Measurements from ENCODE around the gene FKBP7. TPM values are rescaled to one million over a fixed set of nuclear protein-coding genes. Genes with fewer than 3 reads are reported as not detected.

FKBP7 gene
- total RNA-seq, 1 donor from 2014 or later = 21.2 TPM

GRCh38 chr2:178469219-178469849, 9.1 kb downstream of the FKBP7 start:
- Mint-ChIP-seq H3K9me3 (ENCODE audit: unreplicated experiment) (no peaks in the 10 kb centered on the region), H3K36me3 (ENCODE audit: unreplicated experiment) (peaks cover 6% of the 10 kb centered on the region), H3K27me3 (ENCODE audit: unreplicated experiment) (no peaks in the 10 kb centered on the region), H3K4me3 (ENCODE audit: unreplicated experiment) (no peak overlapping the region), H3K27ac (ENCODE audit: unreplicated experiment) (no peak overlapping the region), H3K4me1 (ENCODE audit: low read depth, unreplicated experiment) (peaks cover 2% of the 10 kb centered on the region)
- no peak for DNase-seq
- TF ChIP-seq CTCF (IDR thresholded peaks at IDR 0.05; ENCODE audit: partially characterized antibody, unreplicated experiment) = no peak

DNA sequence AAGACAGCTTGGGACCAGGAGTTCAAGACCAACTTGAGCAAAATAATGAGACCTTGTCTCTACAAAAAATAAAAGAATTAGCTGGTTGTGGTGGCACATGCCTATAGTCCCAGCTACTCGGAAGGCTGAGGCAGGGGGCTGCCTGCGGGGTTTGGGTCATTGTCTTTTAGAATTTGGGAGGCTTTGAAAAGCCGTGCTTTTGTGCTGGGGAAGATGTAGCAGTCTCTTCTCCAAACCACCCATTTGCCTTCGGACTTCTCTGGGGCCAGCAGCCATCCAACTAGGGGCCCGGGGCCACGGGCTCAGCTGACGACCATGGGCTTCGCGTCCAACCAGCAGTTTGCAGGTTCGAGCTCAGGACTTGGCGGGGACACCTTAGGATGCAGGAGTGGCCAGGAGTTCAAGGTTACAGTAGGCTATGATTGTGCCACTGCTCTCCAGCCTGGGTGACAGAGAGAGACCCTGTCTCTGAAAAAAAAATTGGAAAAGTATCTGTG, 21.0 kb downstream of the FKBP7 start:
- H3K27ac Mint-ChIP-seq (ENCODE audit: unreplicated experiment) = no peak overlapping the region
- H3K4me3 Mint-ChIP-seq (ENCODE audit: unreplicated experiment) = no peak overlapping the region
- H3K4me1 Mint-ChIP-seq (ENCODE audit: low read depth, unreplicated experiment) = peaks cover 1% of the 10 kb centered on the region
- no peak for TF ChIP-seq CTCF (IDR thresholded peaks at IDR 0.05; ENCODE audit: partially characterized antibody, unreplicated experiment)
- DNase-seq = no peak
- H3K27me3 Mint-ChIP-seq (ENCODE audit: unreplicated experiment) = no peaks in the 10 kb centered on the region
- no peaks in the 10 kb centered on the region for H3K9me3 Mint-ChIP-seq (ENCODE audit: unreplicated experiment)
- H3K36me3 Mint-ChIP-seq (ENCODE audit: unreplicated experiment) = no peaks in the 10 kb centered on the region

DNA sequence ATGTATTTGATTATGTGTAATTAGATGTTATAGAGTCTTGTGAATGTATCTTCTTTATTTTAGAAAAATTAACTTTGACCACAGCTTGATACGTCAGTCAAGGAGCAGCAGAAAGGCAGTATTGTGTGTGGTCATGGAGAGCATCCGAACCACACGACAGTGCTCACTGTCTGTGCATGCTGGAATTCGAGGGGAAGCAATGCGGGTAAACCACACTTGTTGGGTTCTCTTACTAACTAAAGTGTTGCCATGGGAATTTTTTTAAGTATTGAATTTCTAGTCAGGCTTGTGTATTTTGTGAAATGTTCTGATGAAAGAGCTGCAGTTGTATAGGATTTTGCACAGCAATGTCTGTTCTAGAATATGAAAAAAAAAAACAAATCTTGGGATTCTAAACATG, 22.5 kb downstream of the FKBP7 start:
- Mint-ChIP-seq H3K9me3 (ENCODE audit: unreplicated experiment) (peaks cover 5% of the 10 kb centered on the region), H3K36me3 (ENCODE audit: unreplicated experiment) (no peaks in the 10 kb centered on the region), H3K4me3 (ENCODE audit: unreplicated experiment) (no peak overlapping the region), H3K4me1 (ENCODE audit: low read depth, unreplicated experiment) (peaks cover 7% of the 10 kb centered on the region), H3K27ac (ENCODE audit: unreplicated experiment) (no peak overlapping the region), H3K27me3 (ENCODE audit: unreplicated experiment) (peaks cover 3% of the 10 kb centered on the region)
- DNase-seq = no peak
- TF ChIP-seq CTCF (IDR thresholded peaks at IDR 0.05; ENCODE audit: partially characterized antibody, unreplicated experiment) = no peak

DNA sequence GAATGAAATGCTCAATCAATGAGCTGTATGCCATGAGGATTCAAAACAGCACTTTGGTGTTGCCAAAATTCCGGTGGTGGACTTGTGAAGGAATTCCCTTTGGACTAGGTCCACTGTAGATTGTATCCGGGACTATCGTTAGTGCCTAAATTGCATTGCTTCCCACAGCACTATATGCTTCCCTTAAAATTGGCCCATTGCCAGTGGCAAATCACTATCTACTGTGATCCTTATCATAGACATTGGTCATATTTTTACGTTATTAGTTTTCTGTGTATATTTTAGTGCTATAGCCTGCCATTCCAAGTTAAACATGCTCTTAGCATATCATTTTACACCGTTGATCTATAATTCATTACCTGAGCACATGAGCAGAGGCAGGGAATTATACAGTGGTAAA, 25.5 kb downstream of the FKBP7 start:
- TF ChIP-seq CTCF (IDR thresholded peaks at IDR 0.05; ENCODE audit: partially characterized antibody, unreplicated experiment) = no peak
- Mint-ChIP-seq H3K27ac (ENCODE audit: unreplicated experiment) (no peak overlapping the region), H3K36me3 (ENCODE audit: unreplicated experiment) (no peaks in the 10 kb centered on the region), H3K4me3 (ENCODE audit: unreplicated experiment) (no peak overlapping the region), H3K9me3 (ENCODE audit: unreplicated experiment) (peaks cover 5% of the 10 kb centered on the region), H3K4me1 (ENCODE audit: low read depth, unreplicated experiment) (peaks cover 18% of the 10 kb centered on the region), H3K27me3 (ENCODE audit: unreplicated experiment) (peaks cover 3% of the 10 kb centered on the region)
- no peak for DNase-seq

DNA sequence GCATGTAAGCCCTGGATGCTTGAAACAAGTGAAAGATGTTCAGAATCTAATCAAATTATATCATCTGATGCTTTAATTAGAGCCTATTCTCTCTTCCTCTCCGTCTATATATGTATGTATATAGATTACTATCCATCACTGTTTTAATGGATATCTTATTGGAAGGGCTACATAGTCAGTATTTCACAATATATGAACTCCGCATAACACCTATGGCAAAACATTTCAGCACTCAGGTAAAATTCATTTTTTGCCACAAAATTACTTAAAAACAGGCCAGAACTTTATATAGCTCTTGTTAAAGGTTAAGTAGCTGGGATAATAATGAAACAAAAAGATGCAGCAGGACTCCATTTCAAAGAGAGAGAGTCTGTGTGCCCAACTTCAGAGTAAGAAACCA, 26.1 kb downstream of the FKBP7 start:
- Mint-ChIP-seq H3K9me3 (ENCODE audit: unreplicated experiment) (peaks cover 5% of the 10 kb centered on the region), H3K4me1 (ENCODE audit: low read depth, unreplicated experiment) (peaks cover 18% of the 10 kb centered on the region), H3K27me3 (ENCODE audit: unreplicated experiment) (peaks cover 3% of the 10 kb centered on the region), H3K36me3 (ENCODE audit: unreplicated experiment) (no peaks in the 10 kb centered on the region), H3K27ac (ENCODE audit: unreplicated experiment) (peak overlapping the region; percentile 100), H3K4me3 (ENCODE audit: unreplicated experiment) (peak overlapping the region; percentile 53)
- no peak for TF ChIP-seq CTCF (IDR thresholded peaks at IDR 0.05; ENCODE audit: partially characterized antibody, unreplicated experiment)
- DNase-seq = no peak
